IPS DF 19.7 (cell line): ENCODE results near the gene ZSWIM6.
A peak's percentile ranks its signal among the peaks of the same experiment; 100 is the strongest.

Experiments
- DNase-seq: peaks from one replicate; pipeline ENCODE4 v3.0.0-alpha.2; 2013; ENCODE audit warnings: low read depth, low spot score

Gene ZSWIM6

GRCh38 chr5:61331407-61332357 is at the start of gene ZSWIM6:
Gene ZSWIM6, plus strand, starts transcription at chr5:61332258. Its CDS starts 15 bp downstream, at chr5:61332273.
- peak; percentile 54 for DNase-seq

GRCh38 chr5:61283471-61283870 is 48.6 kb upstream of the ZSWIM6 start:
- no peak for DNase-seq

GRCh38 chr5:61285531-61285930 is 46.5 kb upstream of the ZSWIM6 start:
- DNase-seq = no peak

GRCh38 chr5:61286446-61287132 is 45.5 kb upstream of the ZSWIM6 start:
- DNase-seq = no peak

- DNase-seq = no peak
These were observed 44.6 kb upstream of the ZSWIM6 start for GRCh38 chr5:61287474-61287873.

GRCh38 chr5:61289241-61289640 is 42.8 kb upstream of the ZSWIM6 start:
- DNase-seq = no peak

GRCh38 chr5:61289669-61290306 is 42.3 kb upstream of the ZSWIM6 start:
- no peak for DNase-seq

- no peak for DNase-seq
These were observed 41.3 kb upstream of the ZSWIM6 start for GRCh38 chr5:61290791-61291210.

- DNase-seq = no peak
These were observed 39.9 kb upstream of the ZSWIM6 start for GRCh38 chr5:61292062-61292657.

- no peak for DNase-seq
These were observed 39.0 kb upstream of the ZSWIM6 start for GRCh38 chr5:61293071-61293470.

- no peak for DNase-seq
These were observed 38.2 kb upstream of the ZSWIM6 start for GRCh38 chr5:61293873-61294272.

GRCh38 chr5:61295365-61295764 is 36.7 kb upstream of the ZSWIM6 start:
- no peak for DNase-seq

GRCh38 chr5:61298066-61298465 is 34.0 kb upstream of the ZSWIM6 start:
- no peak for DNase-seq

GRCh38 chr5:61298580-61298979 is 33.5 kb upstream of the ZSWIM6 start:
- no peak for DNase-seq

GRCh38 chr5:61299261-61299681 is 32.8 kb upstream of the ZSWIM6 start:
- DNase-seq = no peak

GRCh38 chr5:61301341-61302199 is 30.5 kb upstream of the ZSWIM6 start:
- DNase-seq = no peak

GRCh38 chr5:61302200-61302563 is 29.9 kb upstream of the ZSWIM6 start:
- no peak for DNase-seq

- DNase-seq = no peak
These were observed 28.7 kb upstream of the ZSWIM6 start for GRCh38 chr5:61303346-61303745.

GRCh38 chr5:61304590-61305381 is 27.3 kb upstream of the ZSWIM6 start:
- DNase-seq = no peak

GRCh38 chr5:61306531-61307131 is 25.4 kb upstream of the ZSWIM6 start:
- no peak for DNase-seq
